GM21423 (cell line): ENCODE data around the gene METTL1.

Source experiments
- ATAC-seq: cut with Tn5 transposase; IDR thresholded peaks from one replicate; pipeline ENCODE4 v1.9.1; 2021; ENCODE audit warnings: mild to moderate bottlenecking, moderate library complexity; ENCODE audit not compliant: unreplicated experiment

METTL1 gene

DNA sequence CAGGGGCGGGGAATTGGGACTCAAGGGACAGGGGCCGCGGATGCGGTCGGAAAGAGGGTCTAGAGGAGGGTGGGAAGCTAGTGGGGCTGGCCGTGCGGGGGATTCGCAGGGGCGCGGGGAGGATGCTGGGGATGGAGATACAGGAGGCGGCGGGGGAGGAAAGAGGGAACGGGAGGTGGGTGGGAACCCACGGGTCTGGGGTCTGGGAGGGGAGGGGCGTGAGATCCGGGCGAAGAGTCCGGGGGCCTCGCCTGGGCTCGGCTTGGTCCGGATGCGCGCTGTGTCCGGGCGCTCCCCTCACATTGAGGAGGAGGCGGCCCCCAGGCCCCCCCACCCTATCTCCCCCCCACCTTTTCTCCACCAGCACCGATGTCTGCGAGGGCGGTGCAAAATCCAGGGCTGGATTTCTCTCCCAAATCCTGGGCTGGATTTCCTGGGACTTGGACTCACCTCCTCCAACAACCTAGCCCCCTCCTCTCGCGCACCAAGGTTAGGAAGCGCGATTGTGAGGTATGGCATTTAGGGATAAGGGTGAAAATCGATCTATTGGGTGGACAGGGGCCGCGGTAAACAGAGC lies 33.2 kb downstream of the METTL1 start, which contains the start of gene AGAP2:
Gene AGAP2 (minus strand): TSS at position 82 of the 577 bp plus-strand sequence. CDS start 496 bp downstream, outside the sequence.
- ATAC-seq = no peak

DNA sequence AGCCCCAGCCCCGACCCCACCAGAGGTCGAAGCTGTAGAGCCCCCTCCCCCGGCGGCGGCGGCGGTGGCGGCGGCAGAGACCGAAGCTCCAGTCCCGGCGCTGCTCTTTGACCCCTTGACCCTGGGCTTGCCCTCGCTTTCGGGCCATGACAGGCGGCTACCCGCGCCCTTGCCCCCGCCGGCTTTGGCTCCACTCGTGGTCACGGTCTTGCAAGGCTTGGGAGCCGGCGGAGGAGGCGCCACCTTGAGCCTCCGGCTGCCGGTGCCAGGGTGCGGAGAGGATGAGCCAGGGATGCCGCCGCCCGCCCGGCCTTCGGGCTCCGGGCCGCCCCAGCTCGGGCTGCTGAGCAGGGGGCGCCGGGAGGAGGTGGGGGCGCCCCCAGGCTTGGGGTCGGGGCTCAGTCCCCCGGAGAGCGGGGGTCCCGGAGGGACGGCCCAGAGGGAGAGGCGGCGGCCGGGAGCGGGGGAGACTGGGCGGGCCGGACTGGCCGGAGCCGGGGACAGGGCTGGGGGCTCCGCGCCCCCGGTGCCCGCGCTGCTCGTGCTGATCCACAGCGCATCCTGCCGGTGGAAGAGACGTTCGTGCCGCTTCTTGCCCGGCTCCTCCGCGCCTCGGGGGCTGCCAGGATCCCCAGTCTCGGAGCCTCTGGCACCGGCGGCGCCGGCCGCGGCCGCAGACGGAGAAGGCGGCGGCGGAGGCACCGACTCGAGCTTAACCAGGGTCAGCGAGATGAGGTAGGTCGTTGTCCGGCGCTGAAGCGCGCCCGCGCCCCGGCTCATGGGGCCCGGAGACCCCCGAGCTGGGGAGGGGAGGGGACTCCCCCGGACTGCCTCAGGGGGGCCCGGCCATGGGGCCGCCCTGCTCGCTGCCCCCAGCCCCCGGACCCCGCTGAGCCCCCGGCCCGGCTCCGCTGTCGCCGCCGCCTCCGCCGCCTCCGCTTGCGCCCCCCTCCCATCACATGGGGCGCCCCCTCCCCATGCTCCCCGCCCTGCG lies 34.1 kb downstream of the METTL1 start:
- ATAC-seq = no peak

DNA sequence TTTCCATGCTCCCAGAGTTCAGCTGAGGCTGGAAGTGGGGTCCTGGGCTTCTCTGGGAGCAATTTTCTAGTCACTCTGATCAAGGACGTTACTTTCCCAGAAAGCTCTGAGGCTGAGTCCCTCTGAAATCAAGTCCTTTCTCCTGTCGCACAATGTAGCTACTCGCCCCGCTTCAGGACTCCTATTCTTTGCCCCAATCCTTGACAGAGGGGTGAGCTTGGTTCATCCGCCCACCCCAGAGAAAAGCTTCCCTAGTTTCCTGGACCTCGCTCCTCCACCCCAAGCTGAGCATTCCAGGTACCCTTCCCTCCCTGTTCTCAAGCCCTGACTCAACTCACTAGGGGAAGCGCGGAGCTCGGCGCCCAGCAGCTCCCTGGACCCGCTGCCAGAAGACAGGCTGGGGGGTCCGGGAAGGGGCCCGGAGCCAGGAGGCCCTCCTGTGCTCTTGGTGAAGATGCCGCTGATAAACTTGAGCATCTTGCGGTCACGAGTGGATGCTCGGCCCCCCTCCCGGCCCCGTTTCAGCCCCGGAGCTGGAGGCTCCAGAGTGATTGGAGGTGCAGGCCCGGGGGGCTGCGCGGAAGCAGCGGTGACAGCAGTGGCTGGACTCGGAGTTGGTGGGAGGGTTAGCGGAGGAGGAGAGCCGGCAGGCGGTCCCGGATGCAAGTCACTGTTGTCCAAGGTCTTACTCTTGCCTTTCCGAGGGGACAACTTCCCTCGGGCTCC lies 35.0 kb downstream of the METTL1 start:
- no peak for ATAC-seq

DNA sequence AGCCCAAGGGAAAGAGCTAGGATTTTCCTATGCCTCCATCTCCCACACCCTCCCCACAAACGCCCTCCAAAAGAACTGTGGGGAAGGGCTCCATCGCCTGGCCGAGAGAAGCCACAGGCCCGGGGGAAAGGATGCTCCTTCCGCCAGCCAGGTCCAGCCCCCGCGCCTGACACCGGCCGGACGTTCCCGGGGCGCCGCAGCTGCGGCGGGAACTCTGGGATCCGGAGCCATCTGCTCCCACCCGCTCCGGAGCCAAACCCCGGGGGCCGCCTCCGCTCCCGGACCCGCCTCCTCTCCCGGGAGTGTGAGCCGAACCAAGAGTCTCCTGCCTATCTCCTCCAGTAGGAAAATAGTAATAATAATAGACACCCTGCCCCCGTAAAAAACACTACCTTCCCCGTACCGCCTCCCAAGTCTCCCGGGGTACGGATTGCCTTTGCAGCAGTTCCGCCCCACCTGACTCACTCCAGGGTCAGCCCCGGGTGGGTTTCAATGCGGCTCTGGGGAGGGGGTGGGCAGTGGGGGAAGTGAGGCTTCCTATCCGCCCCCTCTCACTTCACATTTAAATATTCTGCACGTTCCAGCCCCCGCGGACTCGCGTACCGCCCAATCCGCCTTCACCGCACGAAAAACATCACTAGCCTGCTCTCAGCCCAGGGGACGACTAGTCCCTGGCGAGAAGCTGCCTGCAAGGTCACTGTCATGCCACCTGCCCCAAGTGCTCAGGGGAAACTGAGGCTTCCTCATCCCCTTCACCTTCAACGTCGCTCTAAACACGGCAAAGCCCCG lies 35.8 kb downstream of the METTL1 start:
- ATAC-seq = no peak

DNA sequence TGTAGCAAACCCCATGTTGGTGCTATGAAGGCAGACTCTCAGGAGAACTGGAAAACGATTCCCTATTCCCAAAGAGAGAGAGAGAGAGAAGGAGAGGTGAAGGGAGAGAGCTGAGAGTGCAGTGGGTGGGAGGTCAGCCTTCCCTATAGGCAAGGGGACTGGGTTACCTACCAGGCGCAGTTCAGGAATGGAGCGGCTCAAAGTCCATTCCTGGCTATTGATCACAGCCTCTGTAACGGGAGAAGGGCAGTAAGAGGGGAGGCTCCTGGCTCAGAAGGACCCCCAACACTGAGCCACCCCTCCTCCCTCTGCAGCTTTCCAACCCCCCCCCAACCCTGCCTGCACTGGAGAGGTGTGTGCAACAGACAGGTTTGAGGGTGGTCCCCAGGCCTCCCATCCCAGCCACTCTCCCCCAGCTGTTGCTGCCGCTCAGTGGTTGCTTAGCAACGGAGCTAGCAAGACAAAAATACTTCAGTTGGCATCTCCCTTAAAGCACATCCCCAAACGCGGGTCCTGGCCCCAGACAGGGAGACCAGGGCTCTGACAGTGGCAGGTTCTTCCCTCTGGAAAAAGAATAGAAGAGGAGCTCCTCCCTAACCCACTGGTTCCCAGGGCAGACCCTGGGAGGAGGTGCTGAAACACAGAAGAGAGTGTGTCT lies 36.6 kb downstream of the METTL1 start:
- no peak for ATAC-seq

DNA sequence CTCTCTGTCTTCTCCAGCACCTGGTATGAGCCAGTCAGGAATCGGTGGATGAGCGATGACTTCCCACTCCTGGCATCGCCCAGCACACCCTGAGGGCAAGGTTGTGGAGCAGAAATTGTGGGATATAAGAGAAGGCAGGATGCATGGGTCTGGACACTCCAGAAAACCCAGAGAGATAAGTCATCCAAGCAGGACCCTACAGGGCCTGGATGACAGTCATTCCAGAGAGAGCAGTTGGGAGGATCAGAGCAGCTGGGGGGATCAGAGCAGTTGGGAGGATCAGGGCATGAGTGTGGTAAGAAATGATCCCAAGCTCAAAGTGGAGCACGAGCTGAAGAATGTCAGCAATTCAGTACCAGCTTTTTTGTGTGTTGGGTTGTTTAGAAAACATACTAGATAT lies 37.3 kb downstream of the METTL1 start:
- no peak for ATAC-seq

DNA sequence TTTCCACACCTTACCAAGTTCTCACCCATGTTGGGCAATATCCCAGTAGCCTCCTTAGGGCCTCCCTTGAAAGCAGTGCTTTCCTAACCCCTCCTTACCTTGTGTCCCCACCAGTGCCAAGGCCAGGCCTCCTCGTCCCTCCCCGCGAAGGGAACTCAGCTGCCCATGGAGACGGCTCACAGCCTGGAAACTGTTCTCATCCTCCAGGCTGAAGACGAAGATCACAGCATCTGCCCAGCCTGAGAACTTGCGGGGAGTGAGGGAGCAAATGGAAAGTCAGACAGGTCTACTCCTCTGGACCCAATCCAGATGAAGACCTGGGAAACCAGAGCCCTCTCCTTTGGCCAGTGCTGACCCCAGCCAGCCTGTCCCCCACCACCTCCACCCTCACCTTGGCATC lies 38.0 kb downstream of the METTL1 start:
- ATAC-seq = no peak

DNA sequence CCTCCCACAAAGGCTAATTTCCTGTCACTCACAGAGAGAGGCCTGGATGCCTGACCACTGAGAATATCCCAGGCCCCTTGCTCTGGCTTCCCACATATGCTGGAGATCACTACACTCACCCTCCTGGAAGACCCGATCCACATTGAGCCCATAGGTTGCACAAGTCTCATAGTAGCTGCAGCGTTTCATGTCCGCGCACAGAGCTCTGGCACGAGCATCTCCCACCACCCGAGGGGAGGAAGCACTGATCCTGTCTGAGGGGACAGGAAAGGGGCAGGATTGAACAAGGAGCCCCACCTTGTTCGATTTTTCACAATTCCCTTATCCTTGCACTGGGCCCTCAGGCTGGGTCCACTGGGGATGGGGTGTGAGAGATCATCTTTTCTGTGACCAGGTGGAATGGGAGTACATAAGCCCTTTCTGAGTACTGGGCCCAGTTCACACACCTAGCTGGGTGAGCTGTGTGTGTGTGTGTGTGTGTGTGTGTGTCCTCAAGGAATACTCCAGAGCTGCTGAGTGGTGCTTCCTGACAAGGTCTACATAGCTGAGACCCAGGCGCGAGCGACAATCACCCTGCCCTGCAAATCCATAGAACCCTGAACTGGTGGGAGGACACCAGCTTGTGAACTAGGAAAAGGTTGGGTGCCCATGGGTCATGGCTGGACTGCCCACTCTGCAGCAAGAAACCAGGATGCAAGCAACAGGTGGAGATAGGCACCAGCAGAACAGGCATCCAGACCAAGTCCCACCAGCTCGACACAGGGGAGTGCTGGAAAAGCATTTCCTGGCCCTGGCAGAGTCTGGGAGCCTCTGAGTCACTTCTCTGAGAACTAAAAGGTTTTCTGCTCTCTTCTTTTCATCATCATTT lies 38.9 kb downstream of the METTL1 start:
- no peak for ATAC-seq

DNA sequence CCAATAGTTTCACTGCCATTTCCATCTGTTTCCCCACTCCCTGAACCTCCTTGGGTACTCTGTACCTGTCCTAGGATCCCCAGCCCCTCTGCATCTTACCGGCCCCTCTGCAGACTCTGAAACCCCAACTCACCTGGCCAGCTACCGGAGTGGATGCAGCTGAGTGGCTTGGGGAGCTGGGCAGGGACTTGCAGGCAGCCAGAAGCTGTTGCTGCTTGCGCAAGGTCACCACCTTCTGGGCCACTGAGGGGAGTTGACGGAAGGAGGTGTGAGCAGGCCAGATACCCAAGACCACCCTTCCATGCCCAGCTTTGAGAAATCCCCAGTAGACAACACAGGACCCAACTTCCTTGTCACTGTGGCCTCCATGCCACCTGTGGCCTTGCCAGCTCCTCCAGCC lies 39.6 kb downstream of the METTL1 start:
- ATAC-seq = no peak

DNA sequence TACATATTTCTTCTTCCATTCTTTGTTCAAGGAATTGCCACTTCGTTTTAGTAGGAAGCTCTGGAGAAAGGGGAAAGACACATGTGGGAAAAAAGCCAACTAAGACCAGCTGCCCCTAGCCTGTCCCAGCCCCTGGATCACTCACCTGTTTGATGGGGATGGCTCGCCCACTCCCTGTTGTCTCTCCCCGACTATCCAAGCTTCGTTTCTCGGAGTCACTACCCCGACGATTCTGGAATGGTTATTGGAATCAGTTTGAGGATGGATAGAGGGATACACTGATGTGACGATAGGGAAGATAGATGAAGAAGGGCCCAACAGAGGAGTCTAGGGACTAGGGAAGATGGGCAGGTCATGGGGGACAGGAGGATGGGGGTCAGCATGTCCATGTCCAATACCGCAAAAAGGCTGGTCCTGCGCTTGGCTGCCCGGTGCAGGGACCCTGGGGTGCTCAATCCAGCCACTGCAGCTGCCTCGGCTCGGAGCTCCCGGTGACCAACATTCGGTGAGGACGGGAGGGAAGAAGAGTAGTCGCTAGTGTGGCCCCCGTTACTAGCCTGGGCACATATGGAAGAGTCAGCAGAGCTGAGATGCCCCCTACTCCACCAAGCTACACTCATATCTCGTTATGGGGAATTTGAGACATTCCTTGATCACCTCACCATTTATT lies 40.4 kb downstream of the METTL1 start:
- no peak for ATAC-seq

DNA sequence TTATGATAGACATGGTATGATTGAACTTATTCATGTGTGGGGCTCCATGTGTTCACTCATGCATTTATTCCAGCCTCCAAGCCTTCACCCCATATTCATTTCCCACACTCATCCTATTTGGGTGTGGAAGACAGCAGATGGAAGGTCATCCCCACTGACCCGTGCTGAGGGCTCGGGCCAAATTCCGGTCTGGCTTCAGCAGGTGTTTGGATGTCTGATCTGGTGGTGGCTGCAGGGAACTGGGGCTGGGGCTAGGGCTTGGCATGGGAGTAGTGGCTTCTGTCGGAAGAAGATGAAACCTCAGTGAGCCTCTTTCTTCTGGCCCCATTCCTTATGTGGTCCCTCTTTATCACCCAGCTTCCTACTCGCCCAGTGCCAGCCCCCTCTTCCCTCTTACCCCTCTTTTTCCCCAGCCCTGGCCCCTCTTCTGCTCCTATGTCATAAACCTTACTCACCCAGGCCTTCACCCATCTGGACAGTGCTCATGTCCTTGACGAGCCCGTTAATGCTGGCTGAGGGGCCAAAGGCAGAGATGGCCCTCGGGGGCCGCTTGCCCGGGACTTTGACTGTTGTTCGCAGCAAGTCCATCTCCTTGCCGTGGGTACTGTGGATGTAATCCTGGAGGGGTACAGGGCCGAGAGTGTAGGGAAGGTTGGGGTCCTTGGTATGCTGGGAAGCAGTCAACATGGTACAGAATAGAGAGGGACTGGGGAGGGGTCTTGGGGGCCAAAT lies 41.4 kb downstream of the METTL1 start:
- ATAC-seq = no peak

DNA sequence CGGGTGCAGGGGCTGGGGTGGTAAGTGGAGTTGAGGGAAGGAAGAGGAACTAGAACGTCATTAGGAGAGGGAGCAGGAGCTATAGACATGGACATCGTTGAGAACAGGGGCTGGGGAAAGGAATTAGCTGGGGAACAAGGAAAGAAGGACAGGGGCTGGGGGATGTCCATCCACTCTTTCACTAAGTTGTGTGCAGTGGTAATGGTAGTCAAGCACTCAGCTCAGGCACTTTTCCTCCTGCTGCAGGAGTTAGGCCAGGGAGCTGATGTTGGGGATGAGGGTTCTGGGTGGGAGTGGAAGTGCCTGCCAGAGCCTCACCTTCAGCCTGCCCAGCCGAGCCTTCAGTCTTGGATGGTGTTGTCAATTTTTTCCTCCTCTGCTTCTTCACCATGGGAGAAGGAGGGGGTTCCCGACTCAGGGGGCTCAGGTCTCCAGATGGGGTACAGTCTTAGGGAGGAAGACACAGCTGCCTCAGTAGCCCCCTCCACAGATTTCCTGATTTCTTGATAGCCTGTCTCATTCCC lies 42.5 kb downstream of the METTL1 start:
- no peak for ATAC-seq

DNA sequence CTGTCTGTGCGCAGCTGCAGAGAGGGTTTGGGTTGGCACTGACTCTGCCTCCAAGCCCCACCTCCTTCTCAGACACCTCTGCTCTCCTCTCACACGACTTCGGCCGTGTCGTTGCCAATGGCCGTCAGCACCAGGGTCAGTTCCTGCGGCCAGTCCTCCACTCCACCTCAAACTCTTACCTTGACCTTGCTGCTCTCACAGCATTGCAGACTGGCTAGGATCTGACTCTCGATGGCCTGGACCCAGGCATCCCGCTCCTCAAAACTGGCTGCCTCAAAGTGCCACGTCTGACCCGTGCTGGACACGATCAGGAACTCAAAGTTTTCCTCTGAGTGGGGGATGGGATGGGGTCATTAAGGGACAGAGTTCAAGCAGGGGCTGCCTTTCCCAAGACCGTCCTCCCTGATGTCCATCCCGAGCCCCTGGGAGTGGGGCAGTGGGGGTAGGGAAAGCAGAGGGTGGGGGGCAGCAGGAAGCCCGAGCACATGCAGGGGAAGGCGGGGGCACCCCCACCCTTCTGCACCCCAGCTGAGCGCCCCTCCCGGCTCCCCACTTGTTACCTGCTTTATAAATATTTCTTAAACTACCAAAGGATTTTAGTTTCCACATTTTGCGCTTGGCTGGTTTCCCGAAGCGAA lies 44.0 kb downstream of the METTL1 start:
- no peak for ATAC-seq

DNA sequence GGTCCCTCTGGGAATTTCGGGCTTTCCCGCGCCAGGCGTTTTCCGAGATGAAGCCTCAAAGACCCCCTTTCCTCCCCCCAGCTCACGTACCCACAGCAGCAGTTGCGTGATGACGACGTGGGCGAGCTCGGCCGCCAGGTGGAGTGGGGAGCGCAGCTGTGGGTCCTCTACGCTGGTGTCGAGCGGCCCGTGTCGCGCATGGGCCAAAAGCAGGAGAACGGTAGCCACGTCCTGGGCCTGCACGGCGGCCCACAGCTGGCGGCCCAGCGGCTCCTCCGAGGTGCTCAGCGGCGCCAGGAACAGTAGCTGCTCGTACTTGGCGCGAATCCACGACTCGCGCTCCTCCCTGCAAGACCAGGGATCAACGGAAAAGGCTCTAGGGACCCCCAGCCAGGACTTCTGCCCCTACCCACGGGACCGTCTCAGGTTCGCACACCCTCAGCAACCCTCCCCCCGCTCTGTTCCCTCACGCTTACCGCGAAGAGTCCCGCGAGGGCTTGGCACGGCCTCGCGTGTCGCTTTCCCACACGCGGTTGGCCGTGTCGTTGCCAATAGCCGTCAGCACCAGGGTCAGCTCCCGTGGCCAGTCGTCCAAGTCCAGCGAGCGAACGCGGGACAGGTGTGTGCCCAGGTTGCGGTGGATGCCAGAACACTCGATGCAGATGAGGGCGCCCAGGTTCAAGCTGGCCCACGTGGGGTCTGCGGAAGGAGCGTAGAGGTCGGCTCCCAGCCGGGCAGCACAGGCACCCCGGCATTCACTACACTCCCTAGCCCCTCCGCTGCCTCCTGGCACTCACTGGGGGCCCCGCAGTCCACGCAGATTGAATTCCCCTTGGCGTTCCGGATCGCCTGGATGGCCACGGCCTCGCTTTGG lies 44.8 kb downstream of the METTL1 start:
- ATAC-seq = no peak

DNA sequence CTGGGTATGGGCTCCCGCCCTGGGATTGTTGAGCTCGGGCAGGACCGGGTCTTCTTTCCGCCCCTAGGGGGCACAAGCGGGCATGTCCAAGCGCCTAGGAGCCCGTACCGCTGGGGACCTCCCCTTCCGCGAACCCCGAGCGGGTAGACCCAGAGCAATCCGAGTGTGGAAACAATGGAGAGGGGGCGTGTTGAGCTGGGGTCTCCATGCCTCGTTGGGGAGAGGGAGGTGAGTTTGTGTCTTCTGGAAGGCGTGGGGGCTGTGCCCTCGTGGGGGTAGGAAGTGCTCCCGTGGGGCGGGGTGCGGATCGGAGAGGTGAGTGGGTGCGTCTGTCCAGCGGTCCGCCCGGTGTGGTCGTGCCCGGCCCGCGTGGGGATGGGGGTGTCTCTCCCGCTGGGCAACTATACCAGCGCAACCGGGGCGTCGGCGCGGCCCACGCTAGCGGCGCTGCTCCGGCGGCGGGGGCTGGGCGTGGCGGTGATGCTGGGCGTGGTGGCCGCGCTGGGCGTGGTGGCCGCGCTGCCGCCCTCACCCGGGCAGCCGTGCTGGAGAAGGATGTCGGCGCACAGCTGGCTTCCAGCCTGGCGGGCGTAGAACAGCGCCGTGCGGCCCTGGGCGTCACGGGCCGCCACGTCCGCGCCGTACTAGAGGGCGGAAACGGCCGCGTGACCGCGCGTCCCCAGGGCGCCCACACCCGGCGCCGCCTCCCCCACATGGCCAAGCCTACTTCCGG lies 45.6 kb downstream of the METTL1 start:
- no peak for ATAC-seq

DNA sequence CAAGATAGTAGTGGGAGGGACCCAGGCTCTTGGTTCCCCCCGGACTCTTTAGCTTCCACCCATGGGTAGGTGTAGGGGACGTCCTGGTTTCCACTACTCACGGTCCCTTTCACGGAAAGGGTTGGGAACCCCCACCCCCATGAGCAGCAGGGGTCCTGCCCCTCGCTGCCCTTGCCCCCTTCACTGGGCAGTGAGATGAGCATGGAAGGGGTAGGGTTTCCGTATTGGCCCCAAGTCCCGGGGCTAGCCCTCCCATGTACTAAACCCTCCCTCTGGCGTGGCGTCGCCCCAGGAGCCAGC lies 46.1 kb downstream of the METTL1 start:
- no peak for ATAC-seq
